AG10803 (cell line): Measurements from ENCODE around the gene ZCCHC7.
A peak's percentile ranks its signal among the peaks of the same experiment; 100 is the strongest.
"Not testable (repeated sequence)": the region's sequence is repeated elsewhere in the genome, so short reads cannot be mapped to it uniquely, and the experiment has no call there.

Experiments used
- DNase-seq: peaks from one replicate; pipeline ENCODE4 v3.0.0; 2010; ENCODE audit warnings: low read depth
- H3K4me3 ChIP-seq: 2 replicates; pipeline ENCODE4 v1.5.1; 2011; ENCODE audit warnings: mild to moderate bottlenecking, low read length, control low read depth
- TF ChIP-seq, protein P1 (sequence below): conservative IDR thresholded peaks from 2 replicates; pipeline ENCODE4 v1.5.1; 2011; ENCODE audit warnings: mild to moderate bottlenecking, low read length, control low read depth, inconsistent platforms

The ZCCHC7 gene

DNA sequence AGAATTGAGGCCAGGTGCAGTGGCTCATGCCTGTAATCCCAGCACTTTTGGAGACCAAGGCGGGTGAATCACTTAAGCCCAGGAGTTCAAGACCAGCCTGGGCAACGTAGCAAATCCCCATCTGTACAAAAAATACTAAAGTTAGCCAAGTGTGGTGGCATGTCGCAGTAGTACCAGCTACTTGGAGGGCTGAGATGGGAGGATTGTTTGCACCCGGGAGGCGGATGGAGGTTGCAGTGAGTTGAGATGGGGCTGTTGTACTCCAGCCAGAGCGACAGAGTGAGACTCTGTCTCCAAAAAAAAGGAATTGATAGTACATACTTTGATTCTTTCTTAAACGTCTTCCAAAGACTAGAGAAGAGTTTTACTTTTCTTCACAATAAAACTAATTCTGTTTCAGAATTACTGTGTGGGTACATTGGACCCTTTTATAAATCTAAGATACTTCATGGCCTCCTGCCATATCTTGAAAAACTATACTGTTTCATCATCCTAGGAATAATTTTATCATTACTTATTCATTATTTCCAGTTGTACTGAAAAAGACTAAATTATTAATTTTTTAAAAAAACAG lies 170.1 kb downstream of the ZCCHC7 start:
- H3K4me3 ChIP-seq: no peak overlapping the region
- TF ChIP-seq, protein P1, sequence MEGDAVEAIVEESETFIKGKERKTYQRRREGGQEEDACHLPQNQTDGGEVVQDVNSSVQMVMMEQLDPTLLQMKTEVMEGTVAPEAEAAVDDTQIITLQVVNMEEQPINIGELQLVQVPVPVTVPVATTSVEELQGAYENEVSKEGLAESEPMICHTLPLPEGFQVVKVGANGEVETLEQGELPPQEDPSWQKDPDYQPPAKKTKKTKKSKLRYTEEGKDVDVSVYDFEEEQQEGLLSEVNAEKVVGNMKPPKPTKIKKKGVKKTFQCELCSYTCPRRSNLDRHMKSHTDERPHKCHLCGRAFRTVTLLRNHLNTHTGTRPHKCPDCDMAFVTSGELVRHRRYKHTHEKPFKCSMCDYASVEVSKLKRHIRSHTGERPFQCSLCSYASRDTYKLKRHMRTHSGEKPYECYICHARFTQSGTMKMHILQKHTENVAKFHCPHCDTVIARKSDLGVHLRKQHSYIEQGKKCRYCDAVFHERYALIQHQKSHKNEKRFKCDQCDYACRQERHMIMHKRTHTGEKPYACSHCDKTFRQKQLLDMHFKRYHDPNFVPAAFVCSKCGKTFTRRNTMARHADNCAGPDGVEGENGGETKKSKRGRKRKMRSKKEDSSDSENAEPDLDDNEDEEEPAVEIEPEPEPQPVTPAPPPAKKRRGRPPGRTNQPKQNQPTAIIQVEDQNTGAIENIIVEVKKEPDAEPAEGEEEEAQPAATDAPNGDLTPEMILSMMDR: no peak
- DNase-seq: no peak

DNA sequence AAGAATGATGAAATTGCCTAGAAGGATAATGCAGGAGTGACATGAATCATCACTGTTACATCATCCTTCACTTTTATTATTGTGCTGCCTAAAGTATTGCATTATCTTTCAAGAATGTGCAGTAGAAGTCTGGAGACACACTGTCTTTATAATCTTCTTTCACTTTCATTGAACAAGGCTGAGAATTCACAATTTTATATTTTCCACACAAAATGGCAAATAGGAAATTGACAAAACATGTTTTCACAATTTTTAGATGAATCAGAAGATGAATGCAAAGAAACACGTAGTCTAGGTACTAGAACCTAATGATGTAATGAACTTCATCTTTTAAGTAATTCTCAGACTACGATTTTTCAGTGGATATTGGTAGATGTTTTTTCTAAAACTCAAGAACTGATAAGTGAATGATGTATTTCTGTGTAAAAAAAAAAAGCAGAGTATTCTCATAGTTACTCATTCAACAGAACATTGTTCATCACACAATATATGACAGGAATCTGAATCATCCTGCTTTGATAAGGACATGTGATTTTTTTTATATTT lies 170.6 kb downstream of the ZCCHC7 start:
- peak; percentile 79 for DNase-seq
- TF ChIP-seq, protein P1: no peak
- peak overlapping the region; percentile 2; the same call in 1 of the 2 replicates for H3K4me3 ChIP-seq

DNA sequence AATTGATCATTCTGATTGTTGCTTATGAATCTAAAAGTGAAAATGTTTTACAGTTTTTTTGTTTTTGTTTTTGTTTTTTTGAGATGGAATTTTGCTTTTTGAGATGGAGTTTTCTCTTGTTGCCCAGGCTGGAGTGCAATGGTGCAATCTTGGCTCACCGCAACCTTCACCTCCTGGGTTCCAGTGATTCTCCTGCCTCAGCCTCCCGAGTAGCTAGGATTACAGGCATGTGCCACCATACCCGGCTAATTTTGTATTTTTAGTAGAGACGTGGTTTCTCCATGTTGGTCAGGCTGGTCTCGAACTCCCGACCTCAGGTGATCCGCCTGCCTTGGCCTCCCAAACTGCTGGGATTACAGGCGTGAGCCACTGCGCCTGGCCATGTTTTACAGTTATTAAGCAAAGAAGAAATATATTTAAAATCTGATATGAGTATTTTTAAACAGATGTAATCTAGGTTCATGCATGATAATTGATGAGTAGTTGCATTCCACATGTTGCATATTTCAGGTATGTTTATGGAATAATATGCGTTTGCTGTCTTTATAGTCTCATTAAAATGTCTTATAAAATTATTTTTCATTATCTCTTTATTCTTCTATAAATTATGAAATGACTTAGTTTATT lies 171.4 kb downstream of the ZCCHC7 start:
- H3K4me3 ChIP-seq, DNase-seq: not testable (repeated sequence)

DNA sequence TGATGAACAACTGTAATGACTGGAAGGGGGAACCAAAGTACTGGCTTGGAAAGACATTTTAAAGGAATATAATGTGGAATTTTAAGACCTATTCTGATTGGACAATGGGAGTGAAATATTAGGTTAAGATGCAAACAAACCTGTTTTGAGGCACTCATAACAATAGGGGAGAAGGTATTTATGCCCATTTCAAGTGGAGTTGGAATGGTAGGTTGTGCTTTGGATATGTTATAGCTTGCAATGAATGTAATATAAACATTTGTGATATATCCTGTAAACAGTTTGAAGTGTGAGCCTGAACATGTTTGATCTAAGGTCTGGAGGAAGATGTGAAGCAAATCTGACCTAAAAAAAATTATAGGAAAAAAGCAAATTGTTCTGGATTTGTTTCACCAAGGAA lies 172.5 kb downstream of the ZCCHC7 start:
- TF ChIP-seq, protein P1: no peak
- no peak overlapping the region for H3K4me3 ChIP-seq
- no peak for DNase-seq

DNA sequence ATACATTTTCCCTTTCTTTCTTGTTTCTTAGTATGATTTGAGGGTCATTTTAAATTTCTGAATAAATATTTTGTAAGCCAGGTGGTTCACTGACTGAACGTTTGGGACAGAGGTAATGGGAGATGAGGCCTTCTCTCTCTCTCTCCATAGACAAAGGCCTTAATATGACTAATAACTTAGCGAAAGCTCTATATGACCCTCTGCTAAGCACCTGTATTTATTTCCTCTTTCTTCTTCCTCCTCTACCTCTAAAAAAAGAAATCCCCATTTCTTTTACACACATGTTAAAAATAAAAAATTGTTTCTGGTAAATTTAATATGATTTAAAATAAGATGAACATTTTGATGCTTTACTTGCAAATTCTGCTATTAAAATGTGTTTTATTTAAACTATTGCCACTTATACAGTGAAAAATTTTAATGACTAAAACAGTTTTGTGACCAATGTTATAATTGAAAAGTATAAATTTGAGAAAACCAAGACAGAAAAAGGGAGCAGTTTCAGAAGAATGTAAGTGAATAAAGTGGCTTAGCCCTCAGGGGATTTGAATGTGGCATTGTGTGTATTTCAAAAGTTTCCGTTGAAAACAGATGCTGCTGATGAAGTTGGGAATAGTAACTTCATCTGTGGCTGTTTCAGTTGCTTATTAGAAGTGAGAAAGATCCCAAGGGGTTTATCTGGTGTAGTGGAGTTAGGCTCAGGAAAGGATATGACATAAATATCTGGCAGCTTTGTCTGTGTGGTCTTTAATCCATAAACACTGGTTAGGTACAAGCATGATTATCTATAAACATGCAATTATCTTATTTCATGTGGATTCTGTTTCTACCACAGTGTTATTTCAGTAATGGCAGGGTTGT lies 173.5 kb downstream of the ZCCHC7 start:
- TF ChIP-seq, protein P1: no peak
- DNase-seq: peak; percentile 64
- no peak overlapping the region for H3K4me3 ChIP-seq

DNA sequence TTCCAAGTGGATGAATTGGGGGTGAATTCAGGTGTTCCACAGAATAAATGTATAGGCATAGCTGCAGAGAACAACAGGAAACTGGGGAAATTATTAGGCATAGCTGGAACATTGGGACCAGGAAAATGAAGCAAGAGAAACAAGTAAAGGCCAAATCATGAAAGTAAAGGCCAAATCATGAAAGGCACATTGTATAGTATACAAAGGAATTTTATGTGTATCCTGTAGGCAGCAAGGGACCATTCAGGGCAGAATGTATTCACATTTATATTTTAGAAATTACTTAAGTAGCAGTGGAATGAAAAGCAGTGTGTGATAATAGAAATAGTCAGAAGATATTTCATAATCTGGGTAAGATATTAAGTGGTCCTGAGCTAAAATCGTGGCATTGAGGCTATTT lies 174.8 kb downstream of the ZCCHC7 start:
- TF ChIP-seq, protein P1: no peak
- no peak for DNase-seq
- H3K4me3 ChIP-seq: no peak overlapping the region

DNA sequence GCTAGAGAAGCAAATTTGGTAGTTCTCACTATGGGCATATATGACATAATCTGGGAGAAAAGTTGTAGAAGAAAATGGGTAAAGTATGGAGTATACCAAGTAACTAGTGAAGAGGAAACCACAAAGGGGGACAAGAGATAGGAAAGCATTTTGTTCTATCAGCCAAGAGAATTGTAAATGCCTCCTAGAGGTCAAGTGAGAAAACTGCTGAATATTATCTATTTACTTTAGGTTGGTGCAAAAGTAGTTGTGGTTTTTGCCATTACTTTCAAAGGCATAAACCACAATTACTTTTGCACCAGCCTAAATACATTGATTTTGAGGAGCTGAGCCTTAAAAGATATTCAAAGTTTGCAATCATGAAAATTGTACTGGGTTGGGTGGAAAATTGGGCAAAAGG lies 175.4 kb downstream of the ZCCHC7 start:
- no peak overlapping the region for H3K4me3 ChIP-seq
- DNase-seq: no peak
- TF ChIP-seq, protein P1: no peak
